GM12801 (cell line): ENCODE results near the gene TAPBPL.

Experiments used
- CTCF ChIP-seq: IDR thresholded peaks from one replicate; pipeline ENCODE4 v1.5.1; 2011; ENCODE audit warnings: control low read depth; ENCODE audit not compliant: insufficient read length; ENCODE audit errors: extremely low read depth

TAPBPL gene

GRCh38 chr12:6430124-6430989 is 21.5 kb upstream of the TAPBPL start:
- TF ChIP-seq CTCF: no peak

- TF ChIP-seq CTCF: no peak
These were observed 18.9 kb upstream of the TAPBPL start for GRCh38 chr12:6432991-6433390.

- TF ChIP-seq CTCF: no peak
These were observed 17.4 kb upstream of the TAPBPL start for GRCh38 chr12:6434205-6435140.

DNA sequence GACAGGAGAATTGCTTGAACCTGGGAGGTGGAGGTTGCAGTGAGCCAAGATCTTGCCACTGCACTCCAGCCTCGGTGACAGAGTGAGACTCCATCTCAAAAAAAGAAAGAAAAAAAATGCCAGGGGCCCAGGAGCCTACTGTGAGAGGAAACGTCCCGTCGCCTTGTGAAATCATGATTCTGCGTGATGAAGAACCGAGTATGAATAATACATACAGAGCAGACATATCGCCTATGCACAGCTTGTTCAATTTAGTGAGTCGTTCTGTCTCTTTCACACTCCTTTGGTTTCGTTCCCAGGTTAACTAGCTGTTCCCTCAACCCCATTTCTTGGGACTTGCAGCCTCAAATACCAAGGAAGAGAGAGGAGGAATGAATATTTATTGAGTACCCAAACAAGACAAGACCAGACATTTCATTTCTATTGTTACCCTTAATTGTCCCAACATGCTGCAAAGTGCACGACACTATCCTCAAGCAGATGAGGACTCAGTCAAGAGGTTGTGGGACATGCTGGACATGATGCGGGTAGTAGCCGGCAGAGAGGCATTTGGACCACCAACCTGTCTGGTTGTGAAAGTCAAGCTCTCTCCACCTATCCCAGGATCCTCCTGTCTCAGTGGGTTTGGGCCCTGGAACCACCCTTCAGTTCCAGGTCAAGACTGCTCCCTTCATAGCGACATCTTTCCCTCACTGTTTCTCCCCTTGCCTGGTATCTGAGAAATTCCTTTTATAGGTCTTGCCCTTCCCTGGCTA is 15.7 kb upstream of the TAPBPL start:
- TF ChIP-seq CTCF: no peak

DNA sequence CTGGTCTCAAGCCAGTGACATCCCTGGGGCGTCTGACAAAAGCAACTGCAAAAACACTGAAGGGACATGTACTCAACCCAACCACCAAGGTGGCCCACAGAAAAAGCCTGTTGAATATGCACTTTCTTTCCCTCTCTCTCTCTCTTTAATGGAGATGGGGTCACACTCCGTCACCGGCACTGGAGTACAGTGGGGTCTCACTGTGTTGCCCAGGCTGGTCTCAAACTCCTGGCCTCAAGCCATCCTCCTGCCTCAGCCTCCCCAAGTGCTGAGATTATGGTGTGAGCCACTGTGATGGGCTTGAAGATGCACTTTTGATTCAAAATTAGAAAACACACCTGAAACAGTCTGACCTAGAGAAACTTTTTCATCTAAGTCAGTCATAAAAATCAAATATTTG is 14.3 kb upstream of the TAPBPL start:
- no peak for TF ChIP-seq CTCF

- TF ChIP-seq CTCF: no peak
These were observed 13.5 kb upstream of the TAPBPL start for GRCh38 chr12:6438345-6438744.

DNA sequence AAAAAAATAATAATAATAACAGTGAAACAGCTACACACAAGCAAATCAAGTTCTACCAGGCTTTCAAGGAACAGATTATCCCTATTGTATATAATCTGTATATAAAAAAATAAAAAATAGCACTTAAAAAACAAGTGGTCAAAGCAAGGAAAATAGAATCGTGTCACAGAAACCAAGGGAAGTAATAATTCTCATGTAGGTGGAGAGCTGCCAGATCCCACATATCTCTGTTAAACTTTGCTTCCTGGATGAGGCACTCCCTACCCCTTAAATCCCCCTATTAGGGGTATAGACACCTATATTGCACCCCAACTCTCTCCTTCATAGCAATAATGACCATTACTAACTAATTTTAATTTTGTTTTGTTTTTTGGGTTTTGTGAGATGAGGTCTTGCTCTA is 11.5 kb upstream of the TAPBPL start:
- TF ChIP-seq CTCF: no peak
